Smooth muscle cell (in vitro differentiated cells): ENCODE data around the gene ZNF462. TPM values are rescaled to one million over a fixed set of nuclear protein-coding genes. Genes with fewer than 3 reads are reported as not detected.

Experiments
- DNase-seq: peaks from one replicate; lab custom pipeline; 2025; ENCODE audit not compliant: unreplicated experiment; lab: John Stamatoyannopoulos, UW
- H2AFZ ChIP-seq: fragments of 200-600 bp; sonication (generic); 2 replicates; pipeline ENCODE4 v1.6.0; 2016; ENCODE audit warnings: antibody characterized with exemption, low read depth, mild to moderate bottlenecking
- H3F3A ChIP-seq: fragments of 200-600 bp; sonication (generic); 2 replicates; pipeline ENCODE4 v1.6.0; 2017; ENCODE audit warnings: antibody characterized with exemption, low read depth
- H3K27ac ChIP-seq: fragments of 200-600 bp; sonication (generic); 2 replicates; pipeline ENCODE4 v1.5.1; 2016; ENCODE audit warnings: low read depth, mild to moderate bottlenecking
- H3K27me3 ChIP-seq: fragments of 200-600 bp; sonication (generic); 2 replicates; pipeline ENCODE4 v1.6.1; 2016; ENCODE audit warnings: low read depth, mild to moderate bottlenecking
- H3K36me3 ChIP-seq: fragments of 200-600 bp; sonication (generic); 2 replicates; pipeline ENCODE4 v1.5.1; 2016; ENCODE audit warnings: low read depth
- H3K4me1 ChIP-seq: fragments of 200-600 bp; sonication (generic); 2 replicates; pipeline ENCODE4 v1.5.1; 2016; ENCODE audit warnings: low read depth
- H3K4me2 ChIP-seq: fragments of 200-600 bp; sonication (generic); 2 replicates; pipeline ENCODE4 v1.6.0; 2016; ENCODE audit warnings: mild to moderate bottlenecking
- H3K4me3 ChIP-seq: fragments of 200-600 bp; sonication (generic); 2 replicates; pipeline ENCODE4 v1.5.1; 2016; ENCODE audit warnings: mild to moderate bottlenecking
- H3K79me2 ChIP-seq: fragments of 200-600 bp; sonication (generic); 2 replicates; pipeline ENCODE4 v1.6.0; 2016; ENCODE audit warnings: low read depth, mild to moderate bottlenecking
- H3K9ac ChIP-seq: fragments of 200-600 bp; sonication (generic); 2 replicates; pipeline ENCODE4 v1.6.0; 2016; ENCODE audit warnings: low read depth
- H3K9me3 ChIP-seq: fragments of 200-600 bp; sonication (generic); replicated peaks from 2 replicates; pipeline ENCODE4 v1.5.1; 2016; ENCODE audit warnings: low read depth
- H4K20me1 ChIP-seq: fragments of 200-600 bp; sonication (generic); 2 replicates; pipeline ENCODE4 v1.6.0; 2016; ENCODE audit warnings: low read depth
- CTCF ChIP-seq: fragments of 200-600 bp; sonication (generic); IDR thresholded peaks from 2 replicates; pipeline ENCODE4 v1.5.1; 2017; ENCODE audit warnings: borderline replicate concordance, mild to moderate bottlenecking, antibody characterized with exemption; ENCODE audit not compliant: insufficient read depth, poor library complexity, severe bottlenecking
- WGBS: methylation state at CpG from one replicate; pipeline ENCODE4 v1.1.7; 2016; ENCODE audit warnings: low lambda C conversion rate; 5-methylcytosine and 5-hydroxymethylcytosine counted together
- polyA plus RNA-seq: library from polyadenylated mRNA; unstranded; fragments of >200 nt; fragmentation: Nextera tagmentation; extraction: Ambion mirVana; gene quantifications from 2 replicates; pipeline ENCODE4 v1.2.1, GENCODE V29; 2016
- total RNA-seq: library from RNA; depleted of rRNA; stranded (reverse); fragments of >200 nt; gene quantifications from 2 replicates; pipeline ENCODE4 v1.2.3, GENCODE V29; 2014

The ZNF462 gene
- total and polyA plus RNA-seq, 2 experiments from 2014 or later, result 9.1 to 32.2 TPM

- Histone ChIP-seq H2AFZ (no peak overlapping the region), H4K20me1 (peaks cover 48% of the 10 kb centered on the region), H3K27me3 (no peaks in the 10 kb centered on the region), H3K4me2 (no peak overlapping the region), H3K36me3 (peaks cover 13% of the 10 kb centered on the region), H3K4me3 (no peak overlapping the region), H3K9me3 (no peaks in the 10 kb centered on the region), H3F3A (no peaks in the 10 kb centered on the region), H3K4me1 (peaks cover 24% of the 10 kb centered on the region), H3K9ac (no peak overlapping the region), H3K27ac (no peak overlapping the region), H3K79me2 (peaks cover 3% of the 10 kb centered on the region)
- DNase-seq, result no peak
- 92% methylated on average over 3 of the region's 3 CpGs for WGBS
- no peak for TF ChIP-seq CTCF
Observed at GRCh38 chr9:107005201-107005600, 142.2 kb downstream of the ZNF462 start.

- Histone ChIP-seq H3K27ac (no peak overlapping the region), H3K9ac (no peak overlapping the region), H3K4me3 (no peak overlapping the region), H3K36me3 (peaks cover 28% of the 10 kb centered on the region), H4K20me1 (peaks cover 34% of the 10 kb centered on the region), H3F3A (peaks cover 5% of the 10 kb centered on the region), H2AFZ (no peak overlapping the region), H3K27me3 (no peaks in the 10 kb centered on the region), H3K4me2 (no peak overlapping the region), H3K79me2 (peaks cover 3% of the 10 kb centered on the region), H3K4me1 (peaks cover 21% of the 10 kb centered on the region), H3K9me3 (no peaks in the 10 kb centered on the region)
- no peak for DNase-seq
- 95% methylated on average over 6 of the region's 6 CpGs for WGBS
- no peak for TF ChIP-seq CTCF
Observed at GRCh38 chr9:107007402-107007801, 144.4 kb downstream of the ZNF462 start.

- Histone ChIP-seq H3K79me2 (peaks cover 3% of the 10 kb centered on the region), H3F3A (peaks cover 5% of the 10 kb centered on the region), H3K9me3 (no peaks in the 10 kb centered on the region), H3K27ac (no peak overlapping the region), H4K20me1 (peaks cover 29% of the 10 kb centered on the region), H3K36me3 (peaks cover 28% of the 10 kb centered on the region), H3K4me3 (no peak overlapping the region), H3K27me3 (no peaks in the 10 kb centered on the region), H2AFZ (no peak overlapping the region), H3K4me1 (peaks cover 18% of the 10 kb centered on the region), H3K9ac (no peak overlapping the region), H3K4me2 (no peak overlapping the region)
- 93% methylated on average over 3 of the region's 3 CpGs for WGBS
- no peak for DNase-seq
- no peak for TF ChIP-seq CTCF
Observed at GRCh38 chr9:107008011-107008410, 145.0 kb downstream of the ZNF462 start.

- no peak overlapping the region for H3K4me2 ChIP-seq
- H3K27ac ChIP-seq, result no peak overlapping the region
- H3K4me1 ChIP-seq, result peaks cover 18% of the 10 kb centered on the region
Observed at GRCh38 chr9:107008447-107008846, 145.5 kb downstream of the ZNF462 start.

More at GRCh38 chr9:107008447-107008846, 145.5 kb downstream of the ZNF462 start:
- peaks cover 3% of the 10 kb centered on the region for H3K79me2 ChIP-seq
- no peaks in the 10 kb centered on the region for H3K27me3 ChIP-seq
- WGBS, result 91% methylated on average over 6 of the region's 6 CpGs
- peaks cover 29% of the 10 kb centered on the region for H4K20me1 ChIP-seq
- no peak overlapping the region for H2AFZ ChIP-seq
- DNase-seq, result no peak
- H3K4me3 ChIP-seq, result no peak overlapping the region
- H3K36me3 ChIP-seq, result peaks cover 28% of the 10 kb centered on the region
- peaks cover 5% of the 10 kb centered on the region for H3F3A ChIP-seq
- TF ChIP-seq CTCF, result no peak
- H3K9me3 ChIP-seq, result no peaks in the 10 kb centered on the region
- no peak overlapping the region for H3K9ac ChIP-seq
